EH (cell line): Measurements from ENCODE around the gene ICAM1.

ENCODE experiments used
- DNase-seq: peaks from one replicate; pipeline ENCODE4 v3.0.0-alpha.2; 2015; ENCODE audit warnings: low read depth

The ICAM1 gene

GRCh38 chr19:10243606-10244005 is 27.3 kb upstream of the ICAM1 start:
- DNase-seq = no peak

- no peak for DNase-seq
These were observed 25.6 kb upstream of the ICAM1 start for GRCh38 chr19:10245189-10245939.

- no peak for DNase-seq
These were observed 24.4 kb upstream of the ICAM1 start for GRCh38 chr19:10246511-10246910.

GRCh38 chr19:10251792-10252694 is 18.9 kb upstream of the ICAM1 start, which contains the start of gene MRPL4:
Gene MRPL4, plus strand, starts transcription at chr19:10252214. Its CDS starts 40 bp downstream, at chr19:10252254.
- DNase-seq = peak; percentile 99

- no peak for DNase-seq
These were observed 18.2 kb upstream of the ICAM1 start for GRCh38 chr19:10252707-10253106.

- no peak for DNase-seq
These were observed 16.7 kb upstream of the ICAM1 start for GRCh38 chr19:10254244-10254643.

GRCh38 chr19:10255358-10255757 is 15.6 kb upstream of the ICAM1 start:
- DNase-seq = no peak

GRCh38 chr19:10256551-10256950 is 14.4 kb upstream of the ICAM1 start:
- no peak for DNase-seq

- DNase-seq = no peak
These were observed 13.8 kb upstream of the ICAM1 start for GRCh38 chr19:10256970-10257615.

- DNase-seq = no peak
These were observed 12.7 kb upstream of the ICAM1 start for GRCh38 chr19:10258080-10258710.

GRCh38 chr19:10259162-10259905 is 11.6 kb upstream of the ICAM1 start:
- peak; percentile 84 for DNase-seq

GRCh38 chr19:10260141-10260584 is 10.8 kb upstream of the ICAM1 start:
- no peak for DNase-seq

GRCh38 chr19:10262771-10263170 is 8.1 kb upstream of the ICAM1 start:
- peak; percentile 70 for DNase-seq

- no peak for DNase-seq
These were observed 4.2 kb upstream of the ICAM1 start for GRCh38 chr19:10266706-10267105.

- DNase-seq = no peak
These were observed 2.8 kb upstream of the ICAM1 start for GRCh38 chr19:10268071-10268470.

GRCh38 chr19:10269333-10270179 is 1.4 kb upstream of the ICAM1 start:
- peak; percentile 76 for DNase-seq

GRCh38 chr19:10270180-10270615 is 722 bp upstream of the ICAM1 start:
- DNase-seq = peak; percentile 53

GRCh38 chr19:10271543-10272086 is 695 bp downstream of the ICAM1 start:
- DNase-seq = peak; percentile 48

- no peak for DNase-seq
These were observed 3.7 kb downstream of the ICAM1 start for GRCh38 chr19:10274589-10274988.
